Measurements from ENCODE around the gene VTI1B. TPM values are rescaled to one million over a fixed set of nuclear protein-coding genes. Genes with fewer than 3 reads are reported as not detected.
A peak's percentile ranks its signal among the peaks of the same experiment; 100 is the strongest.

Gene VTI1B
- total RNA-seq, 1 donor from 2014 or later, result 40.4 TPM

DNA sequence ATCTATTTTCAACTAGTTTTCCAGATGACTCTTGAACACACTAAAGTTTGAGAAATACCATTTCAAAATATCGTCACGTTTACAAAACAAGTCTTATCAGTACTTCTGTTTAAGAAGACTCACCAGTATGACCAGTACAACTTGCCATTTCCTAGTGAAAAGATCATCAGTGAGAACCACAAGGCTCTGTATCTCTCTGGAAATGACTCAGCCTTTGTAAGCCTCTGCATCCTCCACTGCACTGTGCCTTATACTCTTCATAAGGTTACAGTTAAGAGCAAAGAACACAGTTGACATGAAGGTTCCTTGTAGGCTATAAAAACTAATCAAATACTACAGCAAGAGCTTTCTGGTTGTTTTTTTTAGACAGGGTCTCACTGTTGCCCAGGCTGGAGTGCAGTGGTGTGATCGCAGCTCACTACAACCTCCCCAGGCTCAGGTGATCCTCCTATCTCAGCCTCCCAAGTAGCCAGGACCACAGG is 5.7 kb upstream of the VTI1B start:
- no peak for FAIRE-seq

DNA sequence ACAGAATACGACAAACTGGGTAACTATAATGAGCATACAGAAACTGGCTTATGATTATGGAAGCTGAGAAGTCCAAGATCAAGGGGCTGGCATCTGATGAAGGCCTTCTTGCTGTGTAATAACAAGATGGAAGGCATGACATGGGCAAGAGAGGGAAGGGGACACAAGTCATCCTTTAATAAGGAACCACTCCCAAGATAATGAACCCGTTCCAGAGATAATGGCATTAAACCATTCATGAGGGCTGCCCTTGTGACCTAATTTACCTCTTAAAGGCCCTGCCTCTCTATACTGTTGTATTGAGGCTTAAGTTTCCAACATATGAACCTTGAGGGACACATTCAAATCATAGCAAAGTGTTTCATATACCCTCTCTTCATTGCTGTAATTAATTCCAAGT is 4.6 kb upstream of the VTI1B start:
- FAIRE-seq (no peak), DNase-seq (ENCODE audit: low spot score in 2 of 2) (no peak)

More for the DNA sequence above, 5.7 kb upstream of the VTI1B start:
- DNase-seq (ENCODE audit: low spot score in 2 of 2), result no peak

DNA sequence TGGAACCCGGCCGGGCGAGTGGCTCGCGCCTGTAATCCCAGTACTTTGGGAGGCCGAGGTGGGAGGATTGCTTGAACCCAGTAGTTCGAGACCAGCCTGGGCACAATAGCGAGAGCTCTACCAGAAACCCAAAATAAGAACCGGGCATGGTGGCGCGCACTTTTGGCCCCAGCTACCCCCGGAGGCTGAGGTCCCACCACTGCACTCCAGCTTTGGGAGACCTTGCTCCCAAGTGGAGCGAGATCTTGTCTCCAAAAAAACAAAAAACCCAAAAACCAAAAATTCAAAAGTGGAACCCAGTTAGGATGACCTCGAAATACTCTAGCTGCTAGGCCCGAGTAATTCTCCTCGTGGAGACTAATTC is 769 bp upstream of the VTI1B start:
- DNase-seq (ENCODE audit: low spot score in 2 of 2), result no peak
- no peak for FAIRE-seq

DNA sequence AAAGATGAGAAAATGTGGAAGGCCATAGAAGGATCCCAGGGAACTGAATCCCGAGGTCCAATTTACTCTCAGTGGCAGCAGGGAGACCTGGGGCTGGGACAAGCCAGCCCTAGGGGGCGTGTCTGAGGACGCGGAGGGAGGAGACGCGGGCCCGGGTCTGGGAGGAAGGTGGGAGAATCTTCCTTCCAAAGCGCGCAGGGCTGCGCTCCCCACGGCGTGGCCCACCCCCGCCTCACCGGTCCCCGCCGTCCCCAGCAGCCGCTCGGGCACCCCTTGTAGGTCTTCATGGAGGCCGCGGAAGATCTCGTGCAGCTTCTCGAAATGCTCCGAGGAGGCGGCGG is 323 bp downstream of the VTI1B start:
- FAIRE-seq (no peak), DNase-seq (ENCODE audit: low spot score in 2 of 2) (peak; percentile 59 to 66)

DNA sequence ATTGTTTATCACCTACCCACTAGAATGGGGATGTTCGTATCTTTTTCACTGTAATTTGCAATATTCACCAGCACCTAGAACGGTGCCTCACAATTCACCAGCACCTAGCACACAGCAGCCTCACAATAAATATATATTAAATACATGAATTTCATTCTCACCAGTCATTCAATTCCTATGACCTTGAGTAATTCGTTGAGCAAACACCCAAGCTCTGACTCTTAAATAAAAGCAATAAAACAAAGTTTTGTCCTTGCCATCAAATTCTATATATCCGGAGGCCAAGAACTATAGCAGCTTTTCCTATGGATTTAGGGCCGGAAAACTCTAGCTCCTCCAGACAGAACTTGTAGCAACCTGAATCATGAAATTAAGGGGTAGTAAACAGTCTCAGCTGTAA is 981 bp downstream of the VTI1B start:
- FAIRE-seq, result no peak
- DNase-seq (ENCODE audit: low spot score in 2 of 2), result no peak

DNA sequence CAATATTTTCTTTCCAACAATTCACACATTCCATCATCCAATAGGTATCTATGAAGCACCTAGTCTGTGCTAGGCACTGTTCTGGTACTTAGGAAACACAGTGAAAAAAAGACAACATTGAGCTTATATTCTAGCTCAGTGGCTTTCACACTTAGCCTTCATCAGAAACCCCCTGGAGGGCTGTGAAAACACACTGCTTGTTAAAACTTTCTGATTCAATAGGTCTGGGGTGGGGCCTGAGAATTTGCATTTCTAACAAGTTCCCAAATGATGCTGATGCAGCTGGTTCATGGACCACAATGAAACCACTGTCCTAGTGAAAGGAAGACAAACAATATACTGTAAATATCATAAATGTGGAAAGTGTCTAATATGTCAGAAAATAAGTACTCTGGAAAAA is 5.9 kb downstream of the VTI1B start:
- DNase-seq (ENCODE audit: low spot score in 2 of 2) (no peak), FAIRE-seq (no peak)

DNA sequence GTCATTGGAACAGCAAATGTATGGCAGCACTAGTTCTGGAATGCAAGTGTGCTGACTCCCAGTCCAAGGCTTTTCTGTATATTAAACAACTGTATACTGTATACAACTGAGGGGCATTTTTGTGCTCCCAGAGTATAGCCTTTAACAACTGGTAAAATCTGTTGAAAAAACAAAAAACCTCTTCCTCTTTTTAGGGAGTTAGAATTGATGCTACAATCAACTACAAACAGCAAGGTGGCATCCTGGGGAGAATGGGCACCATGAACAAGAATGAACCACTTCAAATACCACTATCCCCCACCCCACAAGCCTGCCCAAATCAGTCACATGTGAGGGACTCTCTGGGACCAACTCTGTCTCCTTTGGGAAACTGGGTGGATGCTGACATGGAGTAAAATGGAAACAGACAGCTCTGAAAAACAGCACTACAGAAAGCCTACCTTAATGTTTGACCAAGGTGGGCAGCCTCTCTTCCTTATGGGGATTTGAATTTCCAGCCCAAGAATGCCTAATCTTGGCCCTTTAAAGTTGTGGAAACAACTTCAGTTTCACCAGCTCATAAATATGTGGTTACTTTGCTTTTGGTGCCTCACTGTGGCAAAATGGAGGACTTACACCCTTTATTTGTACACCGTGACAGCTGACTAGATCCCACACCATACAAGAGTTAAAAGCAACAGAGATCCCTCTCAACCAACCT is 7.5 kb downstream of the VTI1B start:
- no peak for FAIRE-seq
- peak; percentile 17 to 48 for DNase-seq (ENCODE audit: low spot score in 2 of 2)

DNA sequence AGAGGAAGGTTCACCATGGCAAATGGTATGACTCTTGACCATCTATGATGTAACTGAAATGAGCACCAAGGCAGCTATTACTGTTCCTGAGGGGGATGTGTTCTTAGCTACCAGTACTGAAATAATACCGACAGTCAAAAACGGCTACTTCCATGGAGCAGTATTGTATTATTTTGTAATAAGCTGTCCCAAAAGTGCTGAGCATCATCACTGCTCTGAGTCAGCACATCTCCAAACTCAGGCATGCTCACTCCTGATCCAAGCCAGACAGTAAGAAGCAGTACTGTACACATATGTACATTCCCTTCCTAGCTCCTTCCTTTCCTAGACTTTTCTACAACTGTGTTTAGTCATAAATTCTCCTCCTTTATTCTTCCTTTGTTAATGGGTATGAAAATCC is 8.6 kb downstream of the VTI1B start:
- no peak for FAIRE-seq

DNA sequence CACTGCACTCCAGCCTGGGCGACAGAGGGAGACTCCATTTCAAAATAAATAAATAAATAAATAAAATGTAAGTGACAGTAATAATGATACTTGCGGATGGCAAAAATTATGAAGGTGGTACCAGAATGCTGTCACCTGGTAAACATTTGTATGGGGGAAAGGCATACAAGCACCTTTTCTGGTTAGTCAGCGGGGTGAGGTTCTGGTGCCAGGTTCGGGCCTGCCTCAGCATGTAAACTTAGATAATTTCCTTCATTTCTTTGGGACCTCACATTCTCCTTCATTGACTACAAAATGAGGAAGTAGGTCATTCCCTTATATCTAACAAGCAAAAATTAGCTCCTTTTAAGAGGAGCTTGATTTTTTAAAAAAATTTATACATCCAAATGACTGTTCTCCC is 10.8 kb downstream of the VTI1B start:
- FAIRE-seq (no peak), DNase-seq (ENCODE audit: low spot score in 2 of 2) (no peak)

More for the DNA sequence above, 8.6 kb downstream of the VTI1B start:
- DNase-seq (ENCODE audit: low spot score in 2 of 2), result no peak

DNA sequence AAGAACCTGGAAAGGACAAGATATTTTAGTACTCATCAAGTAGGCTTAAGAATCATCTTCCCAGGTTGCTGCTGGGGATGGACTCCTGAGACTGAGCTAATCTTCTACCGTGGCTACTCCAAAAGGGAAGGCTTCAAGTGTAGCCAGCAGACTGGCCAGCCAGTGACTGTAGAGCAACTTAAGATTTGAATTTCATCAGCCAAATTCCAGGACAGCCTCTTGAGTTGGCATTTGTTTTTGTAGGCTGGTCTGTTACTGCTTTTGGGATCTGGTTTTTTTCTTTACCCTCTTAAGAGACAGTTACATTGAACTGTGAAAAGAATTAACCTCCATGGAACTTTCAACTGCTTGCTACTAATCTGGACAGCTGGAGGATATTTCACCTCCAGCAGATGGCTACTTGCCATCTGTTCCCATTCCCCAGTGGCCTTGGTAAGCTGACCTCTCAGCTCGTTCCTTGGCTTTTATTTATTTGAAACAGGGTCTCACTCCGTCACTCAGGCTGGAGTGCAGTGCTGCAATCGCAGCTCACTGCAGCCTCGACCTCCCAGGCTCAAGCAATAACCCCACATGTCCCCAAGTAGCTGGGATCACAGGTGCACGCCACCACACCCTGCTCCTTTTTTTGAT is 20.7 kb downstream of the VTI1B start:
- no peak for DNase-seq (ENCODE audit: low spot score in 2 of 2)
- no peak for FAIRE-seq

DNA sequence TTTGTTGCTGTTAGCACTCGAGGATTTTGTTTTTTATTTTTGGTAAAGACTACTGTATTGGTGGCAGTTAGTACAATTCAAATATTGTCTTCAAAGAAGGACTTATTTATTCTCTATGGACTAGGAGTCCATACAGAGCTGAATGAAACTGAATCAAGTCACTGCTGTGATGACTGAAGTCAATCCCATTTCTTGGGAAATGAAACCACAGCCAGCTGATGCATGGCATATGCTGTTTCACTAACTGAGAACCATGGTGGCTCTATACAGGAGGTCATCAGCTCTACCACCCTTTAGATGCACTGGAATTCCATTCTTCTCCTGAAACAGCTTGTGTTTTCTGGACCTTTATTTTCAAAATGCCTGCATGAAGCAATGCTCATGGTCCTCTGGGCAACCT is 22.2 kb downstream of the VTI1B start:
- no peak for FAIRE-seq
- no peak for DNase-seq (ENCODE audit: low spot score in 2 of 2)

DNA sequence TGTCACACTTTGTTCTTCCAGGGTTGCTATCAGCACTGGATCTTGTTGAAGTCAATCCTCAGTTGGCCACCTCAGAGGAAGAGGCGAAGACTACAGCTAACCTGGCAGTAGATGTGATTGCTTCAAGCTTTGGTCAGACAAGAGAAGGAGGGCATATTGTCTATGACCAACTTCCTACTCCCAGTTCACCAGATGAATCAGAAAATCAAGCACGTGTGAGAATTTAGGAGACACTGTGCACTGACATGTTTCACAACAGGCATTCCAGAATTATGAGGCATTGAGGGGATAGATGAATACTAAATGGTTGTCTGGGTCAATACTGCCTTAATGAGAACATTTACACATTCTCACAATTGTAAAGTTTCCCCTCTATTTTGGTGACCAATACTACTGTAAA is 23.7 kb downstream of the VTI1B start:
- no peak for FAIRE-seq
- DNase-seq (ENCODE audit: low spot score in 2 of 2), result no peak

DNA sequence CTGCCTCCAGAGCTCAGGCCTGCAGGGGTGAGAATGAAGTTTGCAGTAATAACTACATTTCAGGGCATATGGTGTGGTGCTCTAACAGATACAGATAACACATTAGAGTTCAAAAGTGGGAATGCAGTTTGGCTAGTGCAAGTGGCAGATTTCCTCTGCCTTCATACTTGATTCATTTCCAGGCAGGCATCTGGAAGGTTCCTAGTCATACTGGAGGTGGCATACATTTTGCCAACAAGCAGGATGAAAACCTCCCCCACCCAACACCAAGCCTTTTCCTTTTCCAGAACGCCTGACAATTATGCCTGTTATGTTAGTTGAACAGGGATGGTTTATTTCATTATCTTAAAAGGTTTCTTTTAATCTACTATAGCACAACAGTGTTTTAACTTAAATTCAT is 24.3 kb downstream of the VTI1B start:
- DNase-seq (ENCODE audit: low spot score in 2 of 2) (no peak), FAIRE-seq (no peak)

DNA sequence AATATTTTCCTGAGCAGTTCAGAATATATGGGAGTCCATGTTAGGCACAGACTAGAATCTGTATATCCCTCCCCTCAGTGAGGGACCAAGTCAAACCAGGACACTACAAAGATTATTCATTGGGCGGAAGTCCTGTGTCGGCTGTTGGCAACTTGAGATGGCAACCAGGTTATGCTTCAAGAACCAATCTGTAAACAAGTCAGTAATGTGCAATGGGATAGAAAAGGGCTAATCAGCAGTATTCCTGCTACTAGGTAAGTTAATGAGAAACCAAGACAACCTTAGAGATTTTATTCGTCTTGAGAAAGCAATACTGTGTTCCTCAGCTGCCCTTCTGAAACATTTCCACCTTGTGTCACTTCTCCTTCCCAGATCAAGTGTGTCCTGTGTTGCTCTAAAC is 28.3 kb downstream of the VTI1B start:
- no peak for FAIRE-seq
- no peak for DNase-seq (ENCODE audit: low spot score in 2 of 2)

DNA sequence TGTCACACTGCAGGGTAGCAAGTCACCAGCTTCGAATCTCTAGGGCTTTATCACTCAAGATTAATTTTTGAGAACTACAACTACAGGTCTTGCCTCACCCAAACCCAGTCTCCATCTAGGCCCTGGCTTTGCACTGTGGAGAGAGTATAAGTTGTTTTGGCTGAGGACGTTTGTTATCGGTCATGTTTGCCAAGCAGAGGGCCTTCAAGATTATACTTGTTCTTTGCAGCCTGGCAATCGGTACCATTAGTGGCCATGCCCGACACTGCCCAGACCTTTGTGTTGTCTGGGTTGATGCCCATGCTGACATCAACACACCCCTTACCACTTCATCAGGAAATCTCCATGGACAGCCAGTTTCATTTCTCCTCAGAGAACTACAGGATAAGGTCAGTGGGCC is 29.0 kb downstream of the VTI1B start:
- FAIRE-seq (no peak), DNase-seq (ENCODE audit: low spot score in 2 of 2) (no peak)

DNA sequence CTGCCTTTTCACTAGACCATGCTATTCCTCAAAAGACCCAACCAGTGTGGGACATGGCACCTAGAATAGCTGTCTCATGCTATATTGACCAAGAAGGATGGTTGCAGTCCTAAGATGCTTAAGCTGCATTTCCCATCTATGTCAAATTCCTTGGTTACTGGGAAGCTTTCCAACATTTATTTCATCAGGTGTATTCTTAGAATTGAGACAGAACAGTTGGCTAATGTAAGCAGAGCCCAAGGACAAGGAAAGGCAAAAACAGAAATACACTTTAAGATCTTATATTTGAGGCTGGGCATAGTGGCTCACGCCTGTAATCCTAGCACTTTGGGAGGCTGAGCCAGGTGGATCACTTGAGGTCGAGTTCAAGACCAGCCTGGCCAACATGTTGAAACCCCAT is 30.0 kb downstream of the VTI1B start:
- no peak for DNase-seq (ENCODE audit: low spot score in 2 of 2)
- no peak for FAIRE-seq

DNA sequence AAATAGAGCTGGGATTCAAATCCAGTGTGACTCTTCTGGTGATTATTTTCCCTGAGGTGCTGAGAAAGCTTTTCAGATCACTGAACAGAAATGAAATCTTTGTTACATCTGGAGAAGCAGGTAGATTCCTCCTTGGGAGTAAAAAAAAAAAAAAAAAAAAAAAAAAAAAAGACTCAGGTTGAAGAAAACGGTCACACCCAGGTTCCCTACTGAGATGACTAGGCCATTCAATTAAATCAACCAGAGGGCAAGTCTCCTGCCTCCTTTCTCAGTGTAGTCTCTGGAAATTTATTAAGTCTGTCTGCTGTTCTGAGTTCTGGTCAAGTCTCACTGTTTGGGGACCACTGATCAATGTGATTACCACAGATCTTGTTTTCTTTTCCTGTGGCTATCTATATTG is 30.7 kb downstream of the VTI1B start:
- DNase-seq (ENCODE audit: low spot score in 2 of 2) (no peak), FAIRE-seq (no peak)

DNA sequence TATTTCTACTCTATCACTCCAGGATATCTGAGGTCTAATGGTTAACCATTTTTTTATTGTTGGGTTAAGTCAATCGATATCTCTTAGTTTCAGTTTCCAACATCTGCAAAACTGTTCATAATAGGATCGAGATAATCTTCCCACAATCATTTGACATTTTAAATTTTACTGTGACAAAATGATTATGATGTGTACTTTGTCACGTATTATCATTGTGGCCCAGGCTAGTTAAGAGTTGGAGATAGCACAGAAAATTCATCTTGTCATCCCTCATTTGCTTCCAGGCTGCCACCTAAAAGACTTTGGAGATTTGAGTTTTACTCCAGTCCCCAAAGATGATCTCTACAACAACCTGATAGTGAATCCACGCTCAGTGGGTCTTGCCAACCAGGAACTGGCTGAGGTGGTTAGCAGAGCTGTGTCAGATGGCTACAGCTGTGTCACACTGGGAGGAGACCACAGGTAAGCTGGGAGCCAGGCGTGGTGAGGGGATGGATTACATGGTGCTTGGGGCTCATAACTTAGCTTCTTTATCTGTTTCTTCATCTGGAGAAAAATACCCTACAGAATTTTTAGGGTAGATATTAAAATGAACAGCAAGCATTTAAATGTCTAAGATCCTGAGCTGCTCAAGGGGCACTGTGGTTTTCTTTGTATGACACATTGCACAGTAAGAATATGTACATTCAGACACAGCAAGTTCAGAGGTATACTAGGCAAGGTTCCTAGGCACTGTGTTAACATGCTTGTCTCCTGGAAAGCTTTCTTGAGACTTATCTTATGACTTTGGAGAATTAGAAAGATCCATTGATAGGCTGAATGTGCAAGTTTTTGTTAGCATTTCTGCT is 32.3 kb downstream of the VTI1B start:
- FAIRE-seq (no peak), DNase-seq (ENCODE audit: low spot score in 2 of 2) (no peak)

DNA sequence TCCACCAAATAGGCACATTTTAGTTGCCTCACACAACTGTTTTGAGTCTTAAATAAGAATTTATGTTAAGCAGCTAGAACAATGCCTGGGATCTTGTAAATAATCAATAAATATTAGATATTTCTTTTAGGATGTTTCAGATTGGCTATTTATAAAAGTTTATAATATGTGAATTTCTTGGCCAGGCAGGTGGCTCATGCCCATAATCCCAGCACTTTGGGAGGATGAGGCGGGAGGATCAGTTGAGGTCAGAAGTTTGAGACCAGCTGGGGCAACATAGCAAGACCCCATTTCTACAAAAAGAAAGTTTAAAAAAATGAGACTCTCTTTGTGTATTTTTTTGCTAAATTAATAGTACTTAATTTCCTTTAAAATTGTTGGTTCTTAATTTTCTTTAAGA is 33.0 kb downstream of the VTI1B start:
- no peak for FAIRE-seq
- DNase-seq (ENCODE audit: low spot score in 2 of 2), result no peak

DNA sequence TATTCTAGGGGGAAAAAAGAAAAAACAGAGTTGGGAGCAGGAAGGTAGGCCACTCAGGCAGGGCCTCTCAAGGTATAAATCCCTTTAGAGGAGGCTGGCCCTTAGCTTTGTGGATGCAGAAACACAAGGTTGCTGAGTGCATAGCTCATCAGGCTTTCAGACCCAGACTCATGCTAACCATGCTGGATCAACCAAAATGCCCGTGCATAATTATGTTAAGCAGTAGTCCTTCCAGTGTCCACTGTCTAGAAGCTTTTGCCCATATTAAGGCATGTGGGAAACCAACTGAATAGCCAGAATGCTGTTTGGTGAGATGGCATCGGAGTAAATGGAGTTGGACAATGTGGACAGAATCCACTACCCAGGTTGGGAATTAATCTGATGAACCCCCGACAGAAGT is 35.8 kb downstream of the VTI1B start:
- DNase-seq (ENCODE audit: low spot score in 2 of 2), result no peak
- FAIRE-seq, result no peak

DNA sequence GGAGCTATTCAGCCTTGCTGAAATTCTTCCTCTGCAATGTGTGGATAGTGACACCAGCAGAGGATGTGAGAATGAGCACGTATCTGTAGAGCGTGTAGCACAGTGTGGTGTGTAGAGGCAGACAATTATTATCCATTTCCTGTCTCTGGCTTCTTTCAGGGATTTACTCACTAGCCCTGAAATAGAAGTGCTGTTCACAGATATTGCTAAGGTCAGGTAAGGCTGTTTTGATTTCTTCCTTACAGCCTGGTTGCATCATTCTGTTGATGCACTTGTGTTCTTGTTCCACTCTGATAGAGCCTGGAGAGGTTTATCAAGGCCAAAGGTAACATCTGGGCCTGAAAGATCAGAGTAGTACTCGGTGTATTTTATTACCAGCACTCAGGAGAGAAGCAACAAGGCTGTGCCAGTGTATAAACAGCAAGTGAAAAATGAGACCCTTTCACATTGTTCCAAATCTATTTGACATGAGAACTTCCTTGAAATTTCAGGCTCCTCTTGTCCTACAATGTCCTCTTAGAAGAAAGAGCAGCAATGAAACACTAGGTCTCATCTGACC is 38.0 kb downstream of the VTI1B start:
- DNase-seq (ENCODE audit: low spot score in 2 of 2), result no peak
- FAIRE-seq, result no peak

Data from frontal cortex (tissue), 4 donors.